Chondrocyte (in vitro differentiated cells): ENCODE measurements around the gene PRUNE1. TPM values are rescaled to one million over a fixed set of nuclear protein-coding genes. Genes with fewer than 3 reads are reported as not detected.

ENCODE experiments used
- DNase-seq: peaks from one replicate; pipeline ENCODE4 v3.0.0; 2021; ENCODE audit warnings: mixed read lengths, low spot score
- H3K27ac Mint-ChIP-seq: one replicate; pipeline ENCODE4 v1.8.0; 2021; ENCODE audit warnings: mild to moderate bottlenecking, moderate library complexity, mixed read lengths; ENCODE audit not compliant: unreplicated experiment
- H3K27me3 Mint-ChIP-seq: 2 replicates; pipeline ENCODE4 v1.8.0; 2021; ENCODE audit warnings: low read depth, mixed read lengths
- H3K36me3 Mint-ChIP-seq: 2 replicates; pipeline ENCODE4 v1.8.0; 2021; ENCODE audit warnings: low read depth, mixed read lengths
- H3K4me1 Mint-ChIP-seq: 2 replicates; pipeline ENCODE4 v1.8.0; 2021; ENCODE audit warnings: low read depth, mild to moderate bottlenecking, mixed read lengths
- H3K4me3 Mint-ChIP-seq: one replicate; pipeline ENCODE4 v1.8.0; 2021; ENCODE audit warnings: mild to moderate bottlenecking, moderate library complexity, mixed read lengths; ENCODE audit not compliant: unreplicated experiment
- H3K9me3 Mint-ChIP-seq: 2 replicates; pipeline ENCODE4 v1.8.0; 2021; ENCODE audit warnings: low read depth, mixed read lengths
- long read RNA-seq: library from polyadenylated mRNA; stranded (forward); transcript quantifications from one replicate; pipeline ENCODE4 v2.0.0, GENCODE V29; 2021
- total RNA-seq: library from RNA; stranded (reverse); gene quantifications from 3 replicates; pipeline ENCODE4 v1.2.1, GENCODE V29; 2021
- TF ChIP-seq, protein P1 (sequence below): fragments of 200-600 bp; sonication (generic); IDR thresholded peaks from 2 replicates; pipeline ENCODE4 v1.5.0; 2021; ENCODE audit warnings: antibody characterized with exemption, mild to moderate bottlenecking, moderate library complexity

PRUNE1 gene
- total RNA-seq: 14.1 to 15.4 TPM (median 15.3 TPM) in 3 replicates
- long read RNA-seq, partial matches to known transcripts: 0 of 13 reads
- long read RNA-seq, other reads (novel, unspliced or antisense): 10 of 13 reads

GRCh38 chr1:151008244-151009205, at the start of gene PRUNE1:
Gene PRUNE1, plus strand, starts transcription at chr1:151008449. Its CDS starts 184 bp downstream, at chr1:151008633.
- no peaks in the 10 kb centered on the region for H3K9me3 Mint-ChIP-seq
- peak within 1 kb of the TSS; percentile 96 for H3K27ac Mint-ChIP-seq
- peak; percentile 97 for DNase-seq
- TF ChIP-seq, protein P1, sequence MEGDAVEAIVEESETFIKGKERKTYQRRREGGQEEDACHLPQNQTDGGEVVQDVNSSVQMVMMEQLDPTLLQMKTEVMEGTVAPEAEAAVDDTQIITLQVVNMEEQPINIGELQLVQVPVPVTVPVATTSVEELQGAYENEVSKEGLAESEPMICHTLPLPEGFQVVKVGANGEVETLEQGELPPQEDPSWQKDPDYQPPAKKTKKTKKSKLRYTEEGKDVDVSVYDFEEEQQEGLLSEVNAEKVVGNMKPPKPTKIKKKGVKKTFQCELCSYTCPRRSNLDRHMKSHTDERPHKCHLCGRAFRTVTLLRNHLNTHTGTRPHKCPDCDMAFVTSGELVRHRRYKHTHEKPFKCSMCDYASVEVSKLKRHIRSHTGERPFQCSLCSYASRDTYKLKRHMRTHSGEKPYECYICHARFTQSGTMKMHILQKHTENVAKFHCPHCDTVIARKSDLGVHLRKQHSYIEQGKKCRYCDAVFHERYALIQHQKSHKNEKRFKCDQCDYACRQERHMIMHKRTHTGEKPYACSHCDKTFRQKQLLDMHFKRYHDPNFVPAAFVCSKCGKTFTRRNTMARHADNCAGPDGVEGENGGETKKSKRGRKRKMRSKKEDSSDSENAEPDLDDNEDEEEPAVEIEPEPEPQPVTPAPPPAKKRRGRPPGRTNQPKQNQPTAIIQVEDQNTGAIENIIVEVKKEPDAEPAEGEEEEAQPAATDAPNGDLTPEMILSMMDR: no peak
- peaks cover 68% of the 10 kb centered on the region for H3K4me1 Mint-ChIP-seq
- H3K27me3 Mint-ChIP-seq: no peaks in the 10 kb centered on the region
- no peaks in the 10 kb centered on the region for H3K36me3 Mint-ChIP-seq
- peak within 1 kb of the TSS; percentile 96 for H3K4me3 Mint-ChIP-seq

GRCh38 chr1:150960646-150961045, 47.6 kb upstream of the PRUNE1 start:
- Mint-ChIP-seq H3K4me3 (no peak overlapping the region), H3K9me3 (no peaks in the 10 kb centered on the region), H3K4me1 (peaks cover 4% of the 10 kb centered on the region), H3K27ac (no peak overlapping the region), H3K36me3 (peaks cover 40% of the 10 kb centered on the region), H3K27me3 (no peaks in the 10 kb centered on the region)
- no peak for DNase-seq
- TF ChIP-seq, protein P1: no peak

GRCh38 chr1:150961756-150962155, 46.5 kb upstream of the PRUNE1 start:
- Mint-ChIP-seq H3K4me1 (peaks cover 4% of the 10 kb centered on the region), H3K4me3 (no peak overlapping the region)
- no peak for DNase-seq

DNA sequence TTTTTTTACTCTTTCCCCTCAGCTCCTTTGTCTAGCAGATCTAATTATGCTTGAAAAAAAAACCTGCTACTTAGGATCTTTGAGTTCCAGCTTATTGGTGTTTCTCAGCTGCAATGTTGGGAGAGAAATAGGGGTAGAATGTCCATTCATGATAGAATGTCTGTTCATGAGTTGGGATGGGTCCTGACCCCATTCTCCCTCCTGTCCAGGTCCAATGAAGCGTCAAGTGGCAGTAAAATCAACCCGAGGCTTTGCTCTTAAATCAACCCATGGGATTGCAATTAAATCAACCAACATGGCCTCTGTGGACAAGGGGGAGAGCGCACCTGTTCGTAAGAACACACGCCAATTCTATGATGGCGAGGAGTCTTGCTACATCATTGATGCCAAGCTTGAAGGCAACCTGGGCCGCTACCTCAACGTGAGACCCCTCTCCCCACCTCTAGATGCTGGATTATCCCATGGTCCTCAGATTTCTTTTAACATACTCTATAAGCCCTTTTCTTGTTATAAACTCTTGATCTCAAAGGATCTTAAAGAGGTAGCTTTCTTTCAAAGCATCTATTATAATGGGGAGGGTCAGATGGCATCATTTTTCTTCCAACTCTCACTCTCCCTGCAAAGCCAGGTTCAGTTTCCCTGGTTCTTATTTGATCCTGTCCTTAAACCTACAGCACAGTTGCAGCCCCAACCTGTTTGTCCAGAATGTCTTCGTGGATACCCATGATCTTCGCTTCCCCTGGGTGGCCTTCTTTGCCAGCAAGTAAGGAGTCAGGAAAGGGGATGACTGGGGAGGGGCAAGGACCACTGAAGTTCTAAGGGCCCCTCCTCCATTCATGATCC, 44.7 kb upstream of the PRUNE1 start:
- H3K36me3 Mint-ChIP-seq: peaks cover 59% of the 10 kb centered on the region
- TF ChIP-seq, protein P1: no peak
- no peaks in the 10 kb centered on the region for H3K9me3 Mint-ChIP-seq
- no peak overlapping the region for H3K27ac Mint-ChIP-seq
- no peaks in the 10 kb centered on the region for H3K27me3 Mint-ChIP-seq
- no peak overlapping the region for H3K4me3 Mint-ChIP-seq
- peak; percentile 15 for DNase-seq
- no peaks in the 10 kb centered on the region for H3K4me1 Mint-ChIP-seq

More at GRCh38 chr1:150961756-150962155, 46.5 kb upstream of the PRUNE1 start:
- Mint-ChIP-seq H3K36me3 (peaks cover 47% of the 10 kb centered on the region), H3K27me3 (no peaks in the 10 kb centered on the region), H3K9me3 (no peaks in the 10 kb centered on the region), H3K27ac (peak overlapping the region; percentile 59)
- TF ChIP-seq, protein P1: no peak

- no peak overlapping the region for H3K27ac Mint-ChIP-seq
- TF ChIP-seq, protein P1: no peak
- H3K4me1 Mint-ChIP-seq: peaks cover 4% of the 10 kb centered on the region
- H3K27me3 Mint-ChIP-seq: no peaks in the 10 kb centered on the region
- no peak for DNase-seq
- no peak overlapping the region for H3K4me3 Mint-ChIP-seq
- no peaks in the 10 kb centered on the region for H3K9me3 Mint-ChIP-seq
- peaks cover 59% of the 10 kb centered on the region for H3K36me3 Mint-ChIP-seq
Observed at GRCh38 chr1:150964164-150964489, 44.1 kb upstream of the PRUNE1 start.
